ENCODE results near the gene HOXC13. TPM values are rescaled to one million over a fixed set of nuclear protein-coding genes. Genes with fewer than 3 reads are reported as not detected.

Gene HOXC13
- total RNA-seq, 1 donor from 2014 or later = not detected

GRCh38 chr12:53944907-53945847, 6.5 kb downstream of the HOXC13 start:
- Mint-ChIP-seq H3K4me1 (no peaks in the 10 kb centered on the region), H3K27me3 (peaks cover 73% of the 10 kb centered on the region), H3K9me3 (no peaks in the 10 kb centered on the region), H3K36me3 (ENCODE audit: low read depth) (no peaks in the 10 kb centered on the region), H3K4me3 (no peak overlapping the region), H3K27ac (no peak overlapping the region)
- intact Hi-C loops (cut with micrococcal nuclease) = no loop called here
- TF ChIP-seq CTCF (IDR thresholded peaks at IDR 0.05) = no peak
- DNase-seq = no peak
- ChIA-PET CTCF (no interaction called here), POLR2A (no interaction called here)
- ATAC-seq (ENCODE audit: low read depth) = no peak

DNA sequence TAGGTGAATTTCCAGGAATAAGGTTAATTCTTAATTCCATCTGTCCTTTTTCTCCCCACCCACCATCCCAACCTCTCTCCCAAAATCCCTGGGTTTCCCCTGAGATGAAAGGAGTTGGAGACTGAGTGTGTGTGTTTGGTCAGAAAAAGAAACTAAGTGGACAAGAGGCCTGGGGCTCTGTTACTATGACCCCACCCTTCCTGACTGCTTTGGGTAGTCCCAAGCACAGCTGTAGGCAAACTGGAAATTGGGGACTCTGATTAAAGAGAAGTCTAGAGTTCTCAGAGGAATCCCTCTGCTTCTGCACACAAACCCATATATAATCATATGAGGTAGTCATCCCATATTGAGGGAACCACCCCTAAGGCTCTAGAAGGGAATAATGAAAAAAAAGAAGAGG, 9.1 kb downstream of the HOXC13 start:
- CTCF ChIA-PET = no interaction called here
- ATAC-seq (ENCODE audit: low read depth) (no peak), DNase-seq (no peak)
- Mint-ChIP-seq H3K4me1 (peaks cover 4% of the 10 kb centered on the region), H3K36me3 (ENCODE audit: low read depth) (no peaks in the 10 kb centered on the region), H3K27ac (no peak overlapping the region), H3K4me3 (no peak overlapping the region), H3K9me3 (no peaks in the 10 kb centered on the region), H3K27me3 (peaks cover 76% of the 10 kb centered on the region)
- no peak for TF ChIP-seq CTCF (IDR thresholded peaks at IDR 0.05)
- POLR2A ChIA-PET = no interaction called here
- intact Hi-C loops (cut with micrococcal nuclease) = no loop called here

DNA sequence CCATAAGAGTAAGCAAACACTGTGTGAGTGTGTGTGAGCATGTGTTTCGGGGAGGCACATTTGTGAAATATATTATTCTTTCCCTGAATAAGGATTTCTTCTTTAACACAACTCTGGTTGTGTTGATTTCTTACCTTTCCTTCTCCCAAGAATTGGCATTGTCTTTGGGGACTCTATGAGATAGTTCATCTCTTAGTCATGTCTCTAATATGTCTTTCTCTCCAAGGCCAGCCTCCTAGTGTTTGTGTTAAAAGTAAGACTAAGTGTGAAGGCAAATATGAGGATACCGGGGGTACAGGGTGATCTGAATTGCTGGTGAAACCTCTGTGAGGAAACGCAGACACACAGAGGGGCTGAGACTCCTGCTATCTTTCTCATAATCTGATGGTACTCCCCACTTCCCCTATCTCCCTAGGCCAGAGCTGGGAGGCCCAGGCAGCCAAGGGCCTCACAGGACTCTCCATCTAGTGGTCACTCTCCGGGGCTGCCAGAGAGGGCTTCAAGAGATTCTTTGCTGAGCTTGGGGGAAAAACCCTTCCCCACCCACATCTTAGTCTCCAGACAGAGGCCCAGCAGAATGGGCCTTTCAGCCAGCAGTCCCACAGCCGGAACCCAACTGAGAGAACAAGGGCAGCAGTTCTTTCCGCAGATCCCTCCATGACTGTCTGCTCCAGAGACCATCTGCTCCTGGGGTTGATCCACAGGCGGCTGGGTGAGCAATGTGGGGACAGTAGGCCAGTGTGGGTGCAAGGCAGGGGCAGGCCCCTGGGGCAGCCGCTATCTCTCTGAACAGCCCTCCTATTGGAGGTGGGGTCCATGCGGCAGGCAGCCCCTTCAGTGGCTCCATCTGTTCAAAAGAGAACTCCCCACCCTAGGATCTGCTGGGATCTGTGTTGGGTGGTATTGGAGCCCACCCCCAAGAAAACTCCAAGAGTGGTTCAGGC, 10.3 kb downstream of the HOXC13 start:
- Mint-ChIP-seq H3K27me3 (peaks cover 77% of the 10 kb centered on the region), H3K27ac (no peak overlapping the region), H3K4me1 (peaks cover 4% of the 10 kb centered on the region), H3K9me3 (no peaks in the 10 kb centered on the region), H3K4me3 (no peak overlapping the region), H3K36me3 (ENCODE audit: low read depth) (no peaks in the 10 kb centered on the region)
- no peak for ATAC-seq (ENCODE audit: low read depth)
- intact Hi-C loops (cut with micrococcal nuclease) = no loop called here
- POLR2A ChIA-PET = interaction anchor here (0.5 kb wide), 1 partner anchor 42 kb away, joined by 3 read pairs; no protein-coding TSS in a partner anchor
- no peak for DNase-seq
- TF ChIP-seq CTCF (IDR thresholded peaks at IDR 0.05) = no peak
- CTCF ChIA-PET = no interaction called here

GRCh38 chr12:53949631-53950436, 11.2 kb downstream of the HOXC13 start:
- no peak for TF ChIP-seq CTCF (IDR thresholded peaks at IDR 0.05)
- Mint-ChIP-seq H3K36me3 (ENCODE audit: low read depth) (no peaks in the 10 kb centered on the region), H3K27me3 (peaks cover 74% of the 10 kb centered on the region), H3K4me1 (peaks cover 4% of the 10 kb centered on the region), H3K9me3 (no peaks in the 10 kb centered on the region), H3K27ac (no peak overlapping the region), H3K4me3 (no peak overlapping the region)
- ATAC-seq (ENCODE audit: low read depth) = no peak
- no peak for DNase-seq
- intact Hi-C loops (cut with micrococcal nuclease) = loop anchor here (5.0 kb wide), 2 partner anchors 47 to 102 kb away; partner anchors contain the start of gene HOXC4
- POLR2A ChIA-PET = no interaction called here
- CTCF ChIA-PET = no interaction called here
